Measurements from ENCODE around the gene GTF2E1.

GRCh38 chr3:120756061-120756460, 13.5 kb downstream of the GTF2E1 start:
- no peak for TF ChIP-seq YY1 (IDR thresholded peaks at IDR 0.05; ENCODE audit: insufficient read depth, insufficient read length)
- no peak for TF ChIP-seq ZNF274 (IDR thresholded peaks at IDR 0.05; ENCODE audit: low read depth, low read length)
- no peak for TF ChIP-seq SUZ12 (IDR thresholded peaks at IDR 0.05; ENCODE audit: extremely low read depth, insufficient read depth, insufficient read length)

Data from NT2/D1 (cell line).